ENCODE results near the gene IKZF4. TPM values are rescaled to one million over a fixed set of nuclear protein-coding genes. Genes with fewer than 3 reads are reported as not detected.
"Not testable (repeated sequence)": the region's sequence is repeated elsewhere in the genome, so short reads cannot be mapped to it uniquely, and the experiment has no call there.

IKZF4 gene
- 1 to 10 TPM; 1.5 to 4.9 (median 4.8) TPM for polyA plus RNA-seq

DNA sequence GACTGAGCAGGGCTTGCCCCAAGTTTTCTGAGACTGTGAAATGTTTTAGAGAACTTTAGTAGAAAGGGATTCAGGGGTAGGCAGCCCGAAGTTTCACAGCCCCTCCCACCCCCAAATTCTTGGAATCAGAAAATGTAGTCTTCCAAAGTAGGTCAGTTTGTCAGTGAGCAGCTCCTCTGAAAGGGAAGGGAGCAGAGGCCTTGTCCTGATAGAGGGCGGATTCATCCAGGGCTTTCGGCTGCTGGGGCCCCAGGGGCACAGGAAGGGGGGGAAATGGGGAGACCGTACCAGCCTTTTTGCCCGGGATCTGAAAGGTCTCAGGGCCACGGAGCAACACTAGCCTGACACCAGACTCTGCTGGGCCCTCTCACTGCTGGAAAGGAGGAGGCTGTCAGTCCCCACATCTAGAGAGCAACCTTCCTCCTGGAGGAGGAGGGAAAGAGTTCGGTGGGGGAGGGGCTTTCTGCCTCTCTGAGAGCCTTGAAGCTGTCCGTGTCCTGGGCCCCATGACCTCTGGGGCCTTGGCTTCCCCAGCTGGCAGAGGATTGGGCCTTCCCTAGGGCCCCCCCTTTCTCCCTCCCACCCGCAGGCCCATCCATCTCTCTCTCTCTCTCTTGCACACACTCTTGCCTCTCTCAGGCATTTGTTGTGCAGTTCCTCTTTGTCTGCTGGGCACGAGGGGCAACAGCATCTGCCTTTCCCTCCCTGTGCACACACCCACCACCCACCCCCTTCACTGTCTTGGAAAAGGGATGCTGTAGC lies at the start of gene IKZF4:
Gene IKZF4, plus strand, starts transcription at position 621 of the 762 bp plus-strand sequence. CDS start 451 bp downstream, outside the sequence.
- peak within 1 kb of the TSS; percentile 73 for H3K27ac ChIP-seq (ENCODE audit: low read depth, low read length)
- WGBS, 3 donors = 15 to 45% (median 21%) methylated on average over 10 of the region's 10 CpGs

DNA sequence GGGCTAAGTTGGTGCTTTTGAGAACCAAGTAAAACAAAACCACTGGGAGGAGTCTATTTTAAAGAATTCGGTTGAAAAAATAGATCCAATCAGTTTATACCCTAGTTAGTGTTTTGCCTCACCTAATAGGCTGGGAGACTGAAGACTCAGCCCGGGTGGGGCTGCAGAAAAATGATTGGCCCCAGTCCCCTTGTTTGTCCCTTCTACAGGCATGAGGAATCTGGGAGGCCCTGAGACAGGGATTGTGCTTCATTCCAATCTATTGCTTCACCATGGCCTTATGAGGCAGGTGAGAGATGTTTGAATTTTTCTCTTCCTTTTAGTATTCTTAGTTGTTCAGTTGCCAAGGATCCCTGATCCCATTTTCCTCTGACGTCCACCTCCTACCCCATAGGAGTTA lies 48.8 kb upstream of the IKZF4 start:
- 58 to 66% (median 59%) methylated on average over 3 of the region's 3 CpGs for WGBS, 3 donors
- no peak overlapping the region for H3K27ac ChIP-seq (ENCODE audit: low read depth, low read length)

DNA sequence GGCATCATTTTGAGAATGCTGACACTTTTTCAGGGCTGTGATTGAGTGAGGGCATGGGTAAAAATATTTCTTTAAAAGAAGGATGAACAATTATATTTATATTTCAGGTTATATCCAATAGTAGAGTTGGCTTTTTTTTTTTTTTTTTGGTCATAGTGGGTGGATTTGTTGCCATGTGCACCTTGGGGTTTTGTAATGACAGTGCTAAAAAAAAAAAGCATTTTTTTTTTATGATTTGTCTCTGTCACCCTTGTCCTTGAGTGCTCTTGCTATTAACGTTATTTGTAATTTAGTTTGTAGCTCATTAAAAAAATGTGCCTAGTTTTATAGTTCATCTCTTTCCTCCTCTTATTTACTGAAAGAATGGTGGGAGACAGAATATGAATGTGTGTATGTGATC lies 48.4 kb upstream of the IKZF4 start:
- no peak overlapping the region for H3K27ac ChIP-seq (ENCODE audit: low read depth, low read length)
- 20 to 38% (median 27%) methylated on average over 1 of the region's 1 CpG for WGBS, 3 donors

DNA sequence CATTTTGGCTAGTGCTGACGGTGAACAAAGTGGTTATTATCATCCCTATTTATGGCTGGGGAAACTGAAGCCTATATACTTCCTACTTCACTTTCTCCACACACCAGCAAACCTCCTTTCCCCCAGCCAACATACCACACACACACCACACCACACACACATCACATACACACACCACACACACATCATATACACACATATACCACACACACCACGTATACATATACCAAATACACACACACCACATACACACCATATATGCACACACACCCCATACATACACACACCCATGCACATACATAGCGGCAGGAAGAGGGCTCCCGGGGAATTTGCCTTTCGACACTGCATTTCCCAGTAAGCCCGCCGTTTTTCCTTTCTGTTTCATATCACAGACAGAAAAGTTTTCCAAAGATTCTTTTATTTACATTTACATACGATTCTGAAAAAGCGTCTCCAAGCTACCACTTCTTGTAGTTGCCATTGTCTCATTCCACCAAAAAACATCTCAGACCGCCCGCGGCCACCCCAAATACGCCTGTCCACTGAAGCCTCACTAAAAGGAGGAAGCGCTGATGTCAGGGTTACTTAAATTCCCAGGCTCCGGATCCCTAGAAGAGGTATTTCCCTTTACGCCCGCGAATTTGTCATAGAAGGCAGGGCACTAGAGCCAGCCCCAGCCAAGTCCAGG lies 47.8 kb upstream of the IKZF4 start:
- H3K27ac ChIP-seq (ENCODE audit: low read depth, low read length) = no peak overlapping the region
- 0 to 1% (median 1%) methylated on average over 18 of the region's 18 CpGs for WGBS, 3 donors

DNA sequence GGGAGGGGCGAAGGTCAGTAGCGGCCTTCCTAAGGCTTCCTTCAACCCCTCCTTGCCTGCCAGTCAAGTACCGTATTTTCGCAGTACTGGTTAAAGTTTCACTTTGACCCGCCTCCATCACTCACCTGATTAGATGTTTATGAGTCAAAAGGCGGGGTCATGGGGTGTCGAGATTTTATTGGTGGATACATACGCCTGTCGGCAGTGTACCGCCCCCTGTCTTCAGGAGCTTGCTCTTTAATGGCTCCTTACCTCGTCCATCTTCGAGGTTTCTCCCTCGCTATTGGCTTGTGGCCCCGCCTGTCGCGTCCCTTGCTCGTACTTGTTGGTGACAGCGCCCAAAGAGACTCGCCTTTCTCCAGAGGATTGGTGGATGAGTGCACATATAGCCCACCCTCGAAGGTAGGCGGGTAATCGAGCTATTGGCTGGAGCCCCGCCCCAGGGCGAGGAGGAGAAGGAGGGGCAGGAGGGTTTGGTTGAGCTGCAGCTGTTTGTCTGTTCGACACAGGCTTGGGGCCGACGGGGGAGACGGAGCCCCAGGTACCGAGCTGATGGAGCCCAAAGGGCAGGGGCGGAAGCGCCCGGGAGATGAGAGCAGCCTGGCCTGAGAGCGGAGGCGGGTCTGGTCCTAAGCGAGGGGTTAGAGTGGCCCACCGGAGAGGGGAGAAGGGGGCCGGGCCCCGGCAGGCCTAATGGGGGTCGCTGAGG lies 47.1 kb upstream of the IKZF4 start, which contains the start of gene RAB5B:
Gene RAB5B, plus strand, starts transcription at position 480 of the 709 bp plus-strand sequence. CDS start 12,883 bp downstream, outside the sequence.
- peak within 1 kb of the TSS; percentile 67 for H3K27ac ChIP-seq (ENCODE audit: low read depth, low read length)
- WGBS, 3 donors = 0 to 1% (median 1%) methylated on average over 34 to 39 of the region's 39 CpGs

DNA sequence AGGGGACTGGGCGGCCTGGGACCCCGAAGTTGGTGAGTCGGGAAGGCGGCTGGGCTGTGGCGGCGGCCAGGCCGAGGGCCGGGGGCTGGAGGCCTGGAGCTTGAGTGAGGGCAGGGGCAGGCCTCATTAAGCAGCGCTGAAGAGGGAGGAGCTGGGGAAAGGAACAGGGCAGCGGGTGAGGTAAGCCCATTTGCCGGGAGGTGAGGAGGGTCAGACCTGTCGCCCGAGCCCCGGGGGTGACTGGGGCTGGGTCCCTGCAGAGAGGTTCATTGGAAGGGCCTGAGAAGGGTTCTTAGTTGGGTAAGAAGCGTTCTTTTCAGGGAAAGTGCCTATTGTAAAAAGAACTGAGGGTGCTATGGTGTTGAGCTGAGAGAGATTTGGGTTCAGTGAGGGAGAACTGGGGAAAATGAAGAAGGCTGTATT lies 46.5 kb upstream of the IKZF4 start:
- WGBS, 3 donors = 1% methylated on average over 15 of the region's 15 CpGs
- peak overlapping the region; percentile 67 for H3K27ac ChIP-seq (ENCODE audit: low read depth, low read length)

DNA sequence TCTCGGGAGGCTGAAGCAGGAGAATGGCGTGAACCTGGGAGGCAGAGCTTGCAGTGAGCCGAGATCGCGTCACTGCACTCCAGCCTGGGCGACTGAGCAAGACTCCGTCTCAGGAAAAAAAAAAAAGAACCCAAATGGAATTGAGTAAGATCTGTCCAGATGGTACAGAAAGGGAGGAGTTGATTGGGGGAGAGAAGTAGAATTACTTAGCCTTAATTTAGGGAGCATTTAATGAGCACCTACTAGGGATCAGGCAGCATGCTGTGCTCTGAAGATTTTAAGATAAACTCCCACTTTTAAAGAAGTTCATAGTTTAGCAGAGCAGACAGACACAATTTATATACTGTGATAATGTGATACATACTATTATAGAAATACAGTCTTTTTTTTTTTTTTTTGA lies 42.5 kb upstream of the IKZF4 start:
- WGBS, 3 donors = 62 to 93% (median 85%) methylated on average over 7 of the region's 7 CpGs
- H3K27ac ChIP-seq (ENCODE audit: low read depth, low read length) = no peak overlapping the region

DNA sequence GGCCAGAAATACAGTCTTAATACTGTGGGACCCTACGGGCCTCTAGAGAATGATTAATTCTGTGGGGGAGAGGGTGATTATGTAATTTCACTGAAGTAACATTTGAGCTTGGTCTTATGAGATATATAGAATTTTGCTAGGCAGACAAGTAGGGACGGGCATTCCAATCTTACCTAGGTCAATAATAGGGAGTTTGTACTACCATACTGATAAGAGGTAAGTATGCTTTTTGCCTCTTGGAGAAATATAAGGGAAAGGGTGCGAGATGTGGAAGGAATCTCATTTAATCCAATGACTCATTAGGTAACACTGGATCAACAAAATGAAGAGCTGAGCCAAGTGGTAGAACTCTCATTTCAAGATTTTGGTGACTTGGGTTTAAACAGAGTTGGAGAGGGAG lies 41.8 kb upstream of the IKZF4 start:
- no peak overlapping the region for H3K27ac ChIP-seq (ENCODE audit: low read depth, low read length)
- WGBS, 3 donors = 70 to 74% (median 72%) methylated on average over 3 of the region's 3 CpGs

DNA sequence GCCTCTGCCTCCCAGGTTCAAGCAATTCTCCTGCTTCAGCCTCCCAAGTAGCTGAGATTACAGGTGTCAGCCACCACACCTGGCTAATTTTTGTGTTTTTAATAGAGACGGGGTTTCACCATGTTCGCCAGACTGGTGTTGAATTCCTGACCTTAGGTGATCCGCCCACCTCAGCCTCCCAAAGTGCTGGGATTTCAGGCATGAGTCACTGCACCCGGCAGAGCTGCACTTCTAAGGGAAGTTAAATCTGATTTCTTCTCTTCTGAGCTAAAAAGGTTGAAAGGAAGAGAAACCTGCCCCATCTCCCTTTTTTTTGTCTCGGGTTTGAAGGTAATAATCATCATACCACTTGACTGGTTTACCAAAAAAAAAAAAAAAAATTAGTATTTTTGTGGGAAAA lies 39.0 kb upstream of the IKZF4 start:
- WGBS, 3 donors = 66 to 77% (median 72%) methylated on average over 5 of the region's 5 CpGs
- not testable (repeated sequence) for H3K27ac ChIP-seq (ENCODE audit: low read depth, low read length)

DNA sequence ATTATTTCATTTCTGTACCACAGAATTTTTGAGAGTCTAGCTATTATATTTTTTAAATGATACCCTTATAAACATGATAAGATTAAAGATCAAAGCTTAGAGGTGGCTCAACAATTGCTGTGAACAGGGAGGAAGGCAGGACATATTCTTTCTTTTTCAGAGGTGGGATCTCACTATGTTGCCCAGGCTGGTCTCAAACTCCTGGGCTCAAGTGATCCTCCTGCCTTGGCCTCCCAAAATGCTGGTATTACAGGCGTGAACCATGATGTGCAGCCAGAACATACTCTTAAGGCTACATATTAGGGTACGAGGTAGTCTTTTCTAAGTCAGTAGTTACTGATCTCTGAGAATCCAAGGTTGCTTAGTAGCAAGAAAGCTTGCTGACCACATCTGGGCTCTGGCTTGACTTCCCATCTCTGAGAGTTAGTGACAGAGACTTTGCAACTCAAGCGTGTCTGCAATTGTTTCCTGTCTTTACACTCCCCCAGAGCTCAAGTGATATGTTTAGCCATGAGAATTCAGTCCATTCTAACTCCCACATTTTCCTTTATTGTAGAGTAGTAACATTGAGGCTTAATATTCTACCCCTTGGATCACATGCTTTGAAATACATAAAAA lies 38.4 kb upstream of the IKZF4 start:
- no peak overlapping the region for H3K27ac ChIP-seq (ENCODE audit: low read depth, low read length)
- WGBS, 3 donors = 56 to 82% (median 58%) methylated on average over 3 of the region's 3 CpGs

DNA sequence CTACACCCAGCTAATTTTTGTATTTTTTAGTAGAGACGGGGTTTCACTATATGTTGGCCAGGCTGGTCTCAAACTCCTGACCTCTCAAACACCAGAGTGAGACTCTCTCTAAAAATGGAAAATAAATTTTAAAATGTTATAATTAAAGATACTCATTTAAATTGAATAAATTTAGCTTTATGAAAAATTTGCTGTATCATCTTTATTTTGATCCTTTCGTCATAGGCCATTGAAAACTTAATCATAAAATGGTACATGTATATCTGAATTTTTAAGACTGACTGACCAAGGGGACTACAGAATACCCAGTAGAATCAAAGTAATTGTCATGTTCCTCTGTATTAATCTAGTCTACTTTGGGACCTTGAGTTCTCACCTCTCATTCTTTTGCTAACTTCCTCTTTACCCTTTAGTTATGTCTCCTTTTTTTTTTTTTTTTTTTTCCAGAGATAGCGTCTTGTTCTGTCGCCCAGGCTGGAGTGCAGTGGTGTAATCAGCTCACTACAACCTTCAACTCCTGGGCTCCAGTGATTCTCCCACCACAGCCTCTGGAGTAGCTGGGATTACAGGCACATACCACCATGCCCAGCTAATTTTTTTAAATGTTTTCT lies 37.5 kb upstream of the IKZF4 start:
- 69 to 79% (median 69%) methylated on average over 4 of the region's 4 CpGs for WGBS, 3 donors
- no peak overlapping the region for H3K27ac ChIP-seq (ENCODE audit: low read depth, low read length)

DNA sequence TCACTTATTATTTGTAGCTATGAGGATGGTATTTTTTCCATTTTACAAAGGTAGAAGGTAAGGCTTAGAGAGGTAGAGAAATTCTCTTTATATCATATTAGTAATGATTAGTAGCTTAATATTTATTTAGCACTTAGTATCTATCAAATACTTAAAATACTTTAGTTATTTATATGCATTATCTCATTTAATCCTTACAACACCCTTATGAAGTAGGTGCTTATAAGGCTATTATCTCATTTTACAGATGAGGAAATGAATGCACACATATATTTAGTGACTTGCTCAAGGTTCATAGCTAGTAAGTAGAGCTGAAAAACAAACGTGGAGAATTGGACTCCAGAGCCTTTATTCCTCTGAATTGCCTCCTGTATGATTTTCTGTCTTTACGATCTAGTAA lies 36.0 kb upstream of the IKZF4 start:
- H3K27ac ChIP-seq (ENCODE audit: low read depth, low read length) = no peak overlapping the region
- WGBS, 3 donors = 60 to 68% (median 66%) methylated on average over 2 of the region's 2 CpGs

DNA sequence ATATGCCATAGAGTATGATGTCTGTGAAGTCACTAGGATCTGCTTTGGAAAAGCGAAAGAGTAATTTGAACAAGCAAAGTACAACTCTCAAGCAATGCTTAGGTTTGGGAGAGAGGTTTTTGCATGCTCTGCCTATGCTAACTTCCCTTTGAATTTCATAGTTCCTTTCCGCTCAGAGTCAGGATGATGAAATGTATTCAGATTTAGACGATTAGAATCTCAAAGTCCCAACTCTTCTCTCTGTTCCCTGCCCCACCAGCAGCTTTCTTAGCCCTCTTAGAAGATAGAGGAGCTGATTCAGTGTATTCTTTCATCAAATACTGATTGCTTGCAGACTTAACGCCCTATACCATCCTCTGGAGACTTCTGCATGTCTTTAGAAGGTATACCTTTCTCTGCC lies 35.5 kb upstream of the IKZF4 start:
- WGBS, 3 donors = 72 to 88% (median 74%) methylated on average over 4 of the region's 4 CpGs
- no peak overlapping the region for H3K27ac ChIP-seq (ENCODE audit: low read depth, low read length)

DNA sequence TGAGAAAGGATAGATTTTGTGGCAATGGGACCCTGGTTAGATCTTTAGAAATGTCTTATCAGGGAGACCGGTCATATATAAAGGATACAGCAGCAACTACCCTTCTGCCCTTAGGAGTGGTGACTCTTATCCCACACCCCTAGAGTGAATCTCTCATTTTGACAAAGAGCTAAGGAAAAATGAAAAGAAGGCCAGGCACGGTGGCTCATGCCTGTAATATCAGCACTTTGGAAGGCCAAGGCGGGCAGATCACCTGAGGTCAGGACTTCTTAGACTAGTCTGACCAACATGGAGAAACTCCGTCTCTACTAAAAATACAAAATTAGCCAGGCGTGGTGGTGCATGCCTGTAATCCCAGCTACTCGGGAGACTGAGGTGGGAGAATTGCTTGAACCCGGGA lies 34.9 kb upstream of the IKZF4 start:
- H3K27ac ChIP-seq (ENCODE audit: low read depth, low read length) = not testable (repeated sequence)
- WGBS, 3 donors = 91 to 94% (median 93%) methylated on average over 7 of the region's 7 CpGs

DNA sequence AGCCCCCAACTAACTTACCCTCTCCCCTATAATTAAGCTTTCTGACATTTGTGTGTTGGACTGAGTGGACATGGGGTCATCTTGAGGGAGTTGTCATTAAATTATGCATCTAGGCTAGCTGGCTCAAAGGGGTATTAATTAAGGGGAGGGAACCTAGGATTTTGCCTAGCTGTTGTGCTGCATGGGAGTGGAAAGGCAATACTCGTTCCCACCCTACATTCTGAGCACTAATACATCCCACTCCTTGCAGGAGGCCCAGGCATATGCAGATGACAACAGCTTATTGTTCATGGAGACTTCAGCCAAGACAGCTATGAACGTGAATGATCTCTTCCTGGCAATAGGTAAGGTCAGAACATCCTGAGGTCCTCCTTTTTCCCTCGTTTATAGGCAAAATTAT lies 29.7 kb upstream of the IKZF4 start:
- WGBS, 3 donors = 84 to 90% (median 85%) methylated on average over 3 of the region's 3 CpGs
- H3K27ac ChIP-seq (ENCODE audit: low read depth, low read length) = no peak overlapping the region

DNA sequence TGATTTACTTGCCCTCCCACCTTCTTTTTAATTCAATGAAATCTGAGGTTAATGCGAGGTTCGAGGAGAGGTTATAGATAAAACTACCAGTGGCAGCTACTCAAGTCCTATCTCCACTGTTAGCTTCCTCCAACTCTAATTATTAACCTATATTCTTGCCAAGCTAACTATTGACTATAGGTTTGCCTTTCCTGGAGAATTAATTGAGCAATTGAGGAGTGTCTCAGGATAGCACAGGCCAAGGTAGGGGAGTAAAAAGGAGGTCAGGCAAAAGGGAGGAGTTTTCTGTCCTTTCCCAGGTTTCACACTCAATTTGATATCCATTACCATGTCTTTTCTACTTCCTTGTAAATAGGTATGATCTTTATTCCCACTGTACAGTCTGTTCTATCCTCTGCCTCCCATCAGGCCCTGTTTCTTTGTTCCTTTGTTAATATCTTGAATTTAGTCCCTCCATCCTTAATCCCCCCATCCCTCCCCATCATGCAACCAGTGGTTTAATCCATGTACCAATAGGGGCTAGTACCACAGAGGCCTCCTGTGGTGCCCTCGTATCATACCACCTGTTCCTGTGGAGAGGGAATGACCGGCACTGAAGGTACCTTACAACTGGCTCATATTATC lies 27.5 kb upstream of the IKZF4 start:
- H3K27ac ChIP-seq (ENCODE audit: low read depth, low read length) = no peak overlapping the region
- WGBS, 3 donors = 64 to 87% (median 78%) methylated on average over 4 of the region's 4 CpGs

DNA sequence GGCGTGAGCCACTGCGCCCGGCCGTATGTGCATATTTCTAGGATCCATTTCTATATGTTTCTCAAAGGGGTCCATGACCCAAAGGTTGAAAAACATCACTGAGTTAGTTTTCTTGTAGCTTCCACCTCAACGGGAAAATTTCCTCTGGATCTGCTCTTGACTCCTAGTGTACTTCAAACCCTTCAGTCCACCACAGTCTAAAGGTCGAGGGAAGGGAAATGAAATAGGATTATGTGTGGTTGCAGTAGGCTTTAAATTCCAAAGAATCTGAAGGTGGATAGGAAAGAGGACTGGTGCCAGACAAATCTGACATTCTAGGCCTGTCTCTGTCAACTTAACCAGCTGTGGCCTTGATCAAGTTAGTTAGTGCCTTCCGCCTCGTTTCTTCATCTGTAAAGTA lies 25.5 kb upstream of the IKZF4 start:
- no peak overlapping the region for H3K27ac ChIP-seq (ENCODE audit: low read depth, low read length)
- WGBS, 3 donors = 72 to 82% (median 80%) methylated on average over 8 of the region's 8 CpGs

DNA sequence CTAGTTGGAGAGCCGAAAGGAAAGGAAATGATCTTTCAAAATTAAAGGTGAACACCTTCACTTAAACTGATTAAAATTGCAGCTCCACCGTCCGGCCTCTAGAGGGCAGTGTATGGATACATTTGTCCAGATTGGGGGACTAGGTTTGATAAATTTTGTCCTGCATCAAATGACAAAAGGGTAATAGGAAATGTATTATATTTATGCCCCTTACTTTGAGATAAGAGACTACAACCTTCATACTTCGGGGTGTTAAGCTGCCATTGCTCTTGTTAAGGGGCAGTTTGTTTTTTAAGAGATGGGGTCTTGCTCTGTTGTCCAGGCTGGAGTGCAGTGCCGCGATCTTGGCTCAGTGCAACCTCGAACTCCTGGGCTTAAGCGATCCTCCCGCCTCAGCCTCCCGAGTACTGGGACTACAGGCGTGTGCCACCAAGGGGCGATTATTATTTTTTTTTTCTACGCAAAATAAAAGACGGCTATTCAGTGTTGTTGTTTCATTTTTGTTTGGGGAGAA lies 24.6 kb upstream of the IKZF4 start:
- WGBS, 3 donors = 15 to 25% (median 21%) methylated on average over 14 of the region's 14 CpGs
- H3K27ac ChIP-seq (ENCODE audit: low read depth, low read length) = no peak overlapping the region
